Measurements from ENCODE around the gene RAB40C.

RAB40C gene

GRCh38 chr16:631808-632358 lies 42.0 kb downstream of the RAB40C start:
- Histone ChIP-seq H3K4me3 (ENCODE audit: low read depth in 1 of 2, low read length in 2 of 2) (no peak overlapping the region), H3K9ac (ENCODE audit: low read depth in 1 of 2, low read length in 2 of 2) (no peak overlapping the region), H3K27ac (ENCODE audit: low read depth, low read length) (no peak overlapping the region), H3K36me3 (ENCODE audit: control insufficient read depth in 1 of 2, insufficient read depth in 2 of 2, low read length in 2 of 2) (peaks cover 0 to 27% of the 10 kb centered on the region in 2 donors), H3K4me1 (ENCODE audit: control insufficient read depth in 1 of 2, insufficient read depth in 2 of 2, low read length in 2 of 2) (peaks cover 0 to 19% of the 10 kb centered on the region in 2 donors), H3K27me3 (ENCODE audit: control insufficient read depth in 1 of 2, insufficient read depth in 2 of 2, low read length in 2 of 2) (no peaks in the 10 kb centered on the region), H3K9me3 (ENCODE audit: control insufficient read depth in 1 of 2, low read length in 2 of 2) (no peaks in the 10 kb centered on the region)

GRCh38 chr16:632486-633335 lies 42.8 kb downstream of the RAB40C start:
- Histone ChIP-seq H3K27me3 (ENCODE audit: control insufficient read depth in 1 of 2, insufficient read depth in 2 of 2, low read length in 2 of 2) (no peaks in the 10 kb centered on the region), H3K36me3 (ENCODE audit: control insufficient read depth in 1 of 2, insufficient read depth in 2 of 2, low read length in 2 of 2) (peaks cover 0 to 20% of the 10 kb centered on the region in 2 donors), H3K9ac (ENCODE audit: low read depth in 1 of 2, low read length in 2 of 2) (no peak overlapping the region), H3K4me3 (ENCODE audit: low read depth in 1 of 2, low read length in 2 of 2) (no peak overlapping the region), H3K27ac (ENCODE audit: low read depth, low read length) (no peak overlapping the region), H3K9me3 (ENCODE audit: control insufficient read depth in 1 of 2, low read length in 2 of 2) (no peaks in the 10 kb centered on the region), H3K4me1 (ENCODE audit: control insufficient read depth in 1 of 2, insufficient read depth in 2 of 2, low read length in 2 of 2) (peaks cover 5 to 24% of the 10 kb centered on the region in 2 donors)

GRCh38 chr16:633336-634050 lies 43.6 kb downstream of the RAB40C start:
- Histone ChIP-seq H3K27ac (ENCODE audit: low read depth, low read length) (no peak overlapping the region), H3K4me1 (ENCODE audit: control insufficient read depth in 1 of 2, insufficient read depth in 2 of 2, low read length in 2 of 2) (peaks cover 7 to 26% of the 10 kb centered on the region in 2 donors), H3K4me3 (ENCODE audit: low read depth in 1 of 2, low read length in 2 of 2) (no peak overlapping the region), H3K36me3 (ENCODE audit: control insufficient read depth in 1 of 2, insufficient read depth in 2 of 2, low read length in 2 of 2) (peaks cover 0 to 14% of the 10 kb centered on the region in 2 donors), H3K9me3 (ENCODE audit: control insufficient read depth in 1 of 2, low read length in 2 of 2) (no peaks in the 10 kb centered on the region), H3K27me3 (ENCODE audit: control insufficient read depth in 1 of 2, insufficient read depth in 2 of 2, low read length in 2 of 2) (no peaks in the 10 kb centered on the region), H3K9ac (ENCODE audit: low read depth in 1 of 2, low read length in 2 of 2) (no peak overlapping the region)

- Histone ChIP-seq H3K36me3 (ENCODE audit: control insufficient read depth in 1 of 2, insufficient read depth in 2 of 2, low read length in 2 of 2) (peaks cover 0 to 10% of the 10 kb centered on the region in 2 donors), H3K4me1 (ENCODE audit: control insufficient read depth in 1 of 2, insufficient read depth in 2 of 2, low read length in 2 of 2) (peaks cover 7 to 26% of the 10 kb centered on the region in 2 donors), H3K27ac (ENCODE audit: low read depth, low read length) (no peak overlapping the region), H3K9ac (ENCODE audit: low read depth in 1 of 2, low read length in 2 of 2) (no peak overlapping the region), H3K4me3 (ENCODE audit: low read depth in 1 of 2, low read length in 2 of 2) (no peak overlapping the region), H3K9me3 (ENCODE audit: control insufficient read depth in 1 of 2, low read length in 2 of 2) (no peaks in the 10 kb centered on the region), H3K27me3 (ENCODE audit: control insufficient read depth in 1 of 2, insufficient read depth in 2 of 2, low read length in 2 of 2) (no peaks in the 10 kb centered on the region)
These were observed 44.3 kb downstream of the RAB40C start for GRCh38 chr16:634051-634670.

GRCh38 chr16:634996-635395 lies 45.1 kb downstream of the RAB40C start:
- no peaks in the 10 kb centered on the region for H3K9me3 ChIP-seq (ENCODE audit: control insufficient read depth in 1 of 2, low read length in 2 of 2)
- peak overlapping the region in 1 of 2 donors; percentile 48 for H3K9ac ChIP-seq (ENCODE audit: low read depth in 1 of 2, low read length in 2 of 2)
- no peak overlapping the region for H3K27ac ChIP-seq (ENCODE audit: low read depth, low read length)
- no peaks in the 10 kb centered on the region for H3K27me3 ChIP-seq (ENCODE audit: control insufficient read depth in 1 of 2, insufficient read depth in 2 of 2, low read length in 2 of 2)
- peak overlapping the region; percentile 84 to 90 for H3K4me3 ChIP-seq (ENCODE audit: low read depth in 1 of 2, low read length in 2 of 2)
- H3K4me1 ChIP-seq (ENCODE audit: control insufficient read depth in 1 of 2, insufficient read depth in 2 of 2, low read length in 2 of 2): peaks cover 7 to 23% of the 10 kb centered on the region in 2 donors
- peaks cover 0 to 10% of the 10 kb centered on the region in 2 donors for H3K36me3 ChIP-seq (ENCODE audit: control insufficient read depth in 1 of 2, insufficient read depth in 2 of 2, low read length in 2 of 2)

GRCh38 chr16:635573-636205 lies 45.8 kb downstream of the RAB40C start:
- H3K27ac ChIP-seq (ENCODE audit: low read depth, low read length): peak overlapping the region; percentile 97

GRCh38 chr16:636206-637080 lies 46.6 kb downstream of the RAB40C start, which contains the start of gene METTL26:
TSS of gene METTL26 (minus strand) at chr16:636305. CDS start at chr16:636290, 15 bp downstream.
- Histone ChIP-seq H3K36me3 (ENCODE audit: control insufficient read depth in 1 of 2, insufficient read depth in 2 of 2, low read length in 2 of 2) (peaks cover 0 to 10% of the 10 kb centered on the region in 2 donors), H3K4me3 (ENCODE audit: low read depth in 1 of 2, low read length in 2 of 2) (peak within 1 kb of the TSS; percentile 84 to 90), H3K9ac (ENCODE audit: low read depth in 1 of 2, low read length in 2 of 2) (peak within 1 kb of the TSS; percentile 71 to 83), H3K27me3 (ENCODE audit: control insufficient read depth in 1 of 2, insufficient read depth in 2 of 2, low read length in 2 of 2) (no peaks in the 10 kb centered on the region), H3K27ac (ENCODE audit: low read depth, low read length) (peak within 1 kb of the TSS; percentile 97), H3K4me1 (ENCODE audit: control insufficient read depth in 1 of 2, insufficient read depth in 2 of 2, low read length in 2 of 2) (peaks cover 7 to 20% of the 10 kb centered on the region in 2 donors), H3K9me3 (ENCODE audit: control insufficient read depth in 1 of 2, low read length in 2 of 2) (no peaks in the 10 kb centered on the region)

More at GRCh38 chr16:635573-636205, 45.8 kb downstream of the RAB40C start:
- Histone ChIP-seq H3K9ac (ENCODE audit: low read depth in 1 of 2, low read length in 2 of 2) (peak overlapping the region; percentile 48 to 52), H3K4me3 (ENCODE audit: low read depth in 1 of 2, low read length in 2 of 2) (peak overlapping the region; percentile 84 to 90), H3K4me1 (ENCODE audit: control insufficient read depth in 1 of 2, insufficient read depth in 2 of 2, low read length in 2 of 2) (peaks cover 7 to 20% of the 10 kb centered on the region in 2 donors), H3K27me3 (ENCODE audit: control insufficient read depth in 1 of 2, insufficient read depth in 2 of 2, low read length in 2 of 2) (no peaks in the 10 kb centered on the region), H3K9me3 (ENCODE audit: control insufficient read depth in 1 of 2, low read length in 2 of 2) (no peaks in the 10 kb centered on the region), H3K36me3 (ENCODE audit: control insufficient read depth in 1 of 2, insufficient read depth in 2 of 2, low read length in 2 of 2) (peaks cover 0 to 10% of the 10 kb centered on the region in 2 donors)

GRCh38 chr16:637081-638018 lies 47.5 kb downstream of the RAB40C start:
- H3K9ac ChIP-seq (ENCODE audit: low read depth in 1 of 2, low read length in 2 of 2): peak overlapping the region; percentile 58 to 71
- H3K27me3 ChIP-seq (ENCODE audit: control insufficient read depth in 1 of 2, insufficient read depth in 2 of 2, low read length in 2 of 2): no peaks in the 10 kb centered on the region
- peak overlapping the region; percentile 97 for H3K27ac ChIP-seq (ENCODE audit: low read depth, low read length)

More at GRCh38 chr16:637081-638018, 47.5 kb downstream of the RAB40C start:
- Histone ChIP-seq H3K4me1 (ENCODE audit: control insufficient read depth in 1 of 2, insufficient read depth in 2 of 2, low read length in 2 of 2) (peaks cover 8 to 21% of the 10 kb centered on the region in 2 donors), H3K9me3 (ENCODE audit: control insufficient read depth in 1 of 2, low read length in 2 of 2) (no peaks in the 10 kb centered on the region), H3K4me3 (ENCODE audit: low read depth in 1 of 2, low read length in 2 of 2) (peak overlapping the region; percentile 84 to 90), H3K36me3 (ENCODE audit: control insufficient read depth in 1 of 2, insufficient read depth in 2 of 2, low read length in 2 of 2) (peaks cover 0 to 10% of the 10 kb centered on the region in 2 donors)

All from duodenal mucosa (tissue), 2 donors.